Measurements from ENCODE around the gene MICAL3. TPM values are rescaled to one million over a fixed set of nuclear protein-coding genes. Genes with fewer than 3 reads are reported as not detected.

The MICAL3 gene
- polyA plus RNA-seq, 1 of the 3 experiments (the other 2 are of a cell fraction): 83.1 TPM

DNA sequence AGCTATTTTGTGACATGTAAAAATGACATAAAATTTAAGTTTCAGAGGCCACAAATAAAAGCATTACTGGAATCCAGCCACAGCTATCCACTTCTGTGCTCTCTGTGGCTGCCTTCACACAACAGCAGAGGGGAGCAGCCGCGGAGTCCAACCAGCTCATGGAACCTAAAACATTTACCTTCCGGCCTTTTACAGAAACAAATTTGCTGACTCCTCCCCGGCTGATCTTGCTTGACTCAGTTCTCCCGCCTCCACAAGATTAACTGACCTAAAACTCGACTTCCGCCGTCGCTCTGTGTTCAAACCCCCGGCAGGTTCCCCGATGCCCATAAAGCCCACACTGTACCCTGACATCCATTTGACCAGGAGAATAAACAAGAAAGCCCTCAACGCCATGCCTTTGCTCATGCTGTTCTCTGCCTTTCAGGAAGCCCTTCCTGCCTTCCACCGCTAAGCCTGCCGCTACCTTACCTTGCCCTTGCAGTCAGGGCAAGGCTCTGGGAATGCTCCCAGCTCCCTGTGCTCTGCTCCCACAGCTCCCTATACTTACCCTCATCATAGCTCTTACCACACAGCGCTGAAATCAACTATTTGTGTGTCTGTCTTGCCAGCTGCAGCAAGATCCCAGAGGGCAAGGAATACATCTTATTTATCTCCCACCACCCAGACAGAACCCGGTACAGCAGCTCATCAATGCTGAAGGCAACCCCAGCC lies 35.4 kb downstream of the MICAL3 start:
- WGBS (ENCODE audit: low lambda C conversion rate): 97% methylated on average over 15 of the region's 16 CpGs
- Histone ChIP-seq H3K4me1 (ENCODE audit: control insufficient read depth in 1 of 2, insufficient read depth in 2 of 2, low read depth in 1 of 2, low read length in 1 of 2) (peaks cover 20 to 27% of the 10 kb centered on the region in 2 experiments; a peak in 3 of 4 replicates), H3K4me3 (ENCODE audit: low read depth in 2 of 2, low read length in 1 of 2) (no peak overlapping the region), H2AFZ (ENCODE audit: low read depth) (no peak overlapping the region), H3K9ac (no peak overlapping the region), H3K9me2 (no peaks in the 10 kb centered on the region), H4K20me1 (ENCODE audit: insufficient read depth) (peaks cover 71% of the 10 kb centered on the region), H3K27ac (ENCODE audit: low read depth in 2 of 2, low read length in 1 of 2) (peak overlapping the region in 1 of 2 experiments; percentile 92; a peak in 2 of 4 replicates), H3F3A (replicated peaks; ENCODE audit: insufficient read depth) (peaks cover 23% of the 10 kb centered on the region), H3K9me3 (no peaks in the 10 kb centered on the region), H3K79me2 (ENCODE audit: insufficient read depth) (peaks cover 90% of the 10 kb centered on the region), H3K36me3 (replicated peaks in 1 of 2; ENCODE audit: control insufficient read depth in 1 of 2, insufficient read depth in 2 of 2, low read length in 1 of 2) (no peaks in the 10 kb centered on the region), H3K27me3 (ENCODE audit: insufficient read depth) (no peaks in the 10 kb centered on the region), H3K4me2 (peak overlapping the region; percentile 11; the same call in 1 of the 2 replicates)
- DNase-seq: no peak
- CTCF ChIA-PET: interaction anchor here (0.8 to 1.8 kb wide), 4 partner anchors 11 to 159 kb away, joined by 3 to 6 read pairs (median 6); partner anchors contain the start of gene MICAL3
- TF ChIP-seq TCF12 (IDR thresholded peaks at IDR 0.05) (no peak), MEF2A (IDR thresholded peaks at IDR 0.05; ENCODE audit: borderline replicate concordance, low read depth) (no peak), CHD2 (IDR thresholded peaks at IDR 0.05; ENCODE audit: low read length, partially characterized antibody) (no peak), POLR2AphosphoS5 (IDR thresholded peaks at IDR 0.05; ENCODE audit: low read depth, low read length) (no peak), MXI1 (IDR thresholded peaks at IDR 0.05; ENCODE audit: low read depth, low read length) (no peak)
- TF ChIP-seq, protein P1, sequence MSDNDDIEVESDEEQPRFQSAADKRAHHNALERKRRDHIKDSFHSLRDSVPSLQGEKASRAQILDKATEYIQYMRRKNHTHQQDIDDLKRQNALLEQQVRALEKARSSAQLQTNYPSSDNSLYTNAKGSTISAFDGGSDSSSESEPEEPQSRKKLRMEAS (IDR thresholded peaks at IDR 0.05; ENCODE audit: low read depth): no peak
- TF ChIP-seq, protein P2, sequence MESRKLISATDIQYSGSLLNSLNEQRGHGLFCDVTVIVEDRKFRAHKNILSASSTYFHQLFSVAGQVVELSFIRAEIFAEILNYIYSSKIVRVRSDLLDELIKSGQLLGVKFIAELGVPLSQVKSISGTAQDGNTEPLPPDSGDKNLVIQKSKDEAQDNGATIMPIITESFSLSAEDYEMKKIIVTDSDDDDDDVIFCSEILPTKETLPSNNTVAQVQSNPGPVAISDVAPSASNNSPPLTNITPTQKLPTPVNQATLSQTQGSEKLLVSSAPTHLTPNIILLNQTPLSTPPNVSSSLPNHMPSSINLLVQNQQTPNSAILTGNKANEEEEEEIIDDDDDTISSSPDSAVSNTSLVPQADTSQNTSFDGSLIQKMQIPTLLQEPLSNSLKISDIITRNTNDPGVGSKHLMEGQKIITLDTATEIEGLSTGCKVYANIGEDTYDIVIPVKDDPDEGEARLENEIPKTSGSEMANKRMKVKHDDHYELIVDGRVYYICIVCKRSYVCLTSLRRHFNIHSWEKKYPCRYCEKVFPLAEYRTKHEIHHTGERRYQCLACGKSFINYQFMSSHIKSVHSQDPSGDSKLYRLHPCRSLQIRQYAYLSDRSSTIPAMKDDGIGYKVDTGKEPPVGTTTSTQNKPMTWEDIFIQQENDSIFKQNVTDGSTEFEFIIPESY (IDR thresholded peaks at IDR 0.05; ENCODE audit: borderline replicate concordance, low read depth): no peak
- POLR2A ChIA-PET: no interaction called here

DNA sequence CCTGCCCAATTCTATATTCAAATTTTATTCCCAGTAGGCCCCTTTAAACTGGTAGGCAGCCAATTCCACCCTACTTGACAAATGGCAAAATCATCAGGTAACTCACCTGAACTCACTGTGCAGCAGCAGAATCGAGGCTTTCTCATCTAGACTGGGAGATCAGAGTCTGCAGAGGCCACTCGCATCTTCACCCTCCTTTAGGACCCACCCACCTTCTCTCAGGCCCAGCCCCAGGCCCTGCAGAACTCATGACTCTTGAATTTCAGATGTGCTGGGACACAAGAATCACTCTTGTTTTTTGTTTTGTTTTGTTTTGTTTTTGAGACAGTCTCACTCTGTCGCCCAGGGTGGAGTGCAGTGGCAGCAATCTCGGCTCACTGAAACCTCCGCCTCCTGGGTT lies 38.8 kb downstream of the MICAL3 start:
- TF ChIP-seq, protein P3, sequence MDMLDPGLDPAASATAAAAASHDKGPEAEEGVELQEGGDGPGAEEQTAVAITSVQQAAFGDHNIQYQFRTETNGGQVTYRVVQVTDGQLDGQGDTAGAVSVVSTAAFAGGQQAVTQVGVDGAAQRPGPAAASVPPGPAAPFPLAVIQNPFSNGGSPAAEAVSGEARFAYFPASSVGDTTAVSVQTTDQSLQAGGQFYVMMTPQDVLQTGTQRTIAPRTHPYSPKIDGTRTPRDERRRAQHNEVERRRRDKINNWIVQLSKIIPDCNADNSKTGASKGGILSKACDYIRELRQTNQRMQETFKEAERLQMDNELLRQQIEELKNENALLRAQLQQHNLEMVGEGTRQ (IDR thresholded peaks at IDR 0.05; ENCODE audit: borderline replicate concordance, low read depth, low read length): no peak
- TF ChIP-seq POLR2AphosphoS5 (IDR thresholded peaks at IDR 0.05; ENCODE audit: low read depth, low read length): no peak
- no peak for TF ChIP-seq SMC3 (IDR thresholded peaks at IDR 0.05; ENCODE audit: low read depth, low read length)
- TF ChIP-seq NRF1 (IDR thresholded peaks at IDR 0.05; ENCODE audit: low read depth, low read length): no peak
- TF ChIP-seq GATA2 (CRISPR knock-in tag; IDR thresholded peaks at IDR 0.05): no peak
- TF ChIP-seq, protein P4, sequence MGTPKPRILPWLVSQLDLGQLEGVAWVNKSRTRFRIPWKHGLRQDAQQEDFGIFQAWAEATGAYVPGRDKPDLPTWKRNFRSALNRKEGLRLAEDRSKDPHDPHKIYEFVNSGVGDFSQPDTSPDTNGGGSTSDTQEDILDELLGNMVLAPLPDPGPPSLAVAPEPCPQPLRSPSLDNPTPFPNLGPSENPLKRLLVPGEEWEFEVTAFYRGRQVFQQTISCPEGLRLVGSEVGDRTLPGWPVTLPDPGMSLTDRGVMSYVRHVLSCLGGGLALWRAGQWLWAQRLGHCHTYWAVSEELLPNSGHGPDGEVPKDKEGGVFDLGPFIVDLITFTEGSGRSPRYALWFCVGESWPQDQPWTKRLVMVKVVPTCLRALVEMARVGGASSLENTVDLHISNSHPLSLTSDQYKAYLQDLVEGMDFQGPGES (IDR thresholded peaks at IDR 0.05; ENCODE audit: low read depth, low read length): no peak
- TF ChIP-seq, protein P5, sequence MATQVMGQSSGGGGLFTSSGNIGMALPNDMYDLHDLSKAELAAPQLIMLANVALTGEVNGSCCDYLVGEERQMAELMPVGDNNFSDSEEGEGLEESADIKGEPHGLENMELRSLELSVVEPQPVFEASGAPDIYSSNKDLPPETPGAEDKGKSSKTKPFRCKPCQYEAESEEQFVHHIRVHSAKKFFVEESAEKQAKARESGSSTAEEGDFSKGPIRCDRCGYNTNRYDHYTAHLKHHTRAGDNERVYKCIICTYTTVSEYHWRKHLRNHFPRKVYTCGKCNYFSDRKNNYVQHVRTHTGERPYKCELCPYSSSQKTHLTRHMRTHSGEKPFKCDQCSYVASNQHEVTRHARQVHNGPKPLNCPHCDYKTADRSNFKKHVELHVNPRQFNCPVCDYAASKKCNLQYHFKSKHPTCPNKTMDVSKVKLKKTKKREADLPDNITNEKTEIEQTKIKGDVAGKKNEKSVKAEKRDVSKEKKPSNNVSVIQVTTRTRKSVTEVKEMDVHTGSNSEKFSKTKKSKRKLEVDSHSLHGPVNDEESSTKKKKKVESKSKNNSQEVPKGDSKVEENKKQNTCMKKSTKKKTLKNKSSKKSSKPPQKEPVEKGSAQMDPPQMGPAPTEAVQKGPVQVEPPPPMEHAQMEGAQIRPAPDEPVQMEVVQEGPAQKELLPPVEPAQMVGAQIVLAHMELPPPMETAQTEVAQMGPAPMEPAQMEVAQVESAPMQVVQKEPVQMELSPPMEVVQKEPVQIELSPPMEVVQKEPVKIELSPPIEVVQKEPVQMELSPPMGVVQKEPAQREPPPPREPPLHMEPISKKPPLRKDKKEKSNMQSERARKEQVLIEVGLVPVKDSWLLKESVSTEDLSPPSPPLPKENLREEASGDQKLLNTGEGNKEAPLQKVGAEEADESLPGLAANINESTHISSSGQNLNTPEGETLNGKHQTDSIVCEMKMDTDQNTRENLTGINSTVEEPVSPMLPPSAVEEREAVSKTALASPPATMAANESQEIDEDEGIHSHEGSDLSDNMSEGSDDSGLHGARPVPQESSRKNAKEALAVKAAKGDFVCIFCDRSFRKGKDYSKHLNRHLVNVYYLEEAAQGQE (IDR thresholded peaks at IDR 0.05; ENCODE audit: low read depth, low read length): no peak
- TF ChIP-seq MEF2A (IDR thresholded peaks at IDR 0.05; ENCODE audit: borderline replicate concordance, low read depth): no peak

More for the DNA sequence above, 38.8 kb downstream of the MICAL3 start:
- no peak for DNase-seq
- Histone ChIP-seq H3K79me2 (ENCODE audit: insufficient read depth) (peaks cover 91% of the 10 kb centered on the region), H3K36me3 (replicated peaks in 1 of 2; ENCODE audit: control insufficient read depth in 1 of 2, insufficient read depth in 2 of 2, low read length in 1 of 2) (no peaks in the 10 kb centered on the region), H3K4me3 (ENCODE audit: low read depth in 2 of 2, low read length in 1 of 2) (no peak overlapping the region), H3K9me2 (no peaks in the 10 kb centered on the region), H2AFZ (ENCODE audit: low read depth) (no peak overlapping the region), H3K27ac (ENCODE audit: low read depth in 2 of 2, low read length in 1 of 2) (peak overlapping the region in 1 of 2 experiments; percentile 92; a peak in 2 of 4 replicates), H3K4me1 (ENCODE audit: control insufficient read depth in 1 of 2, insufficient read depth in 2 of 2, low read depth in 1 of 2, low read length in 1 of 2) (peaks cover 20 to 35% of the 10 kb centered on the region in 2 experiments), H3F3A (replicated peaks; ENCODE audit: insufficient read depth) (peaks cover 23% of the 10 kb centered on the region), H3K27me3 (ENCODE audit: insufficient read depth) (no peaks in the 10 kb centered on the region), H3K9ac (no peak overlapping the region), H3K9me3 (no peaks in the 10 kb centered on the region), H4K20me1 (ENCODE audit: insufficient read depth) (peaks cover 67% of the 10 kb centered on the region), H3K4me2 (no peak overlapping the region)
- ChIA-PET POLR2A (no interaction called here), CTCF (no interaction called here)
- 97% methylated on average over 4 of the region's 5 CpGs for WGBS (ENCODE audit: low lambda C conversion rate)
